ENCODE results near the gene PRMT7.

The PRMT7 gene

DNA sequence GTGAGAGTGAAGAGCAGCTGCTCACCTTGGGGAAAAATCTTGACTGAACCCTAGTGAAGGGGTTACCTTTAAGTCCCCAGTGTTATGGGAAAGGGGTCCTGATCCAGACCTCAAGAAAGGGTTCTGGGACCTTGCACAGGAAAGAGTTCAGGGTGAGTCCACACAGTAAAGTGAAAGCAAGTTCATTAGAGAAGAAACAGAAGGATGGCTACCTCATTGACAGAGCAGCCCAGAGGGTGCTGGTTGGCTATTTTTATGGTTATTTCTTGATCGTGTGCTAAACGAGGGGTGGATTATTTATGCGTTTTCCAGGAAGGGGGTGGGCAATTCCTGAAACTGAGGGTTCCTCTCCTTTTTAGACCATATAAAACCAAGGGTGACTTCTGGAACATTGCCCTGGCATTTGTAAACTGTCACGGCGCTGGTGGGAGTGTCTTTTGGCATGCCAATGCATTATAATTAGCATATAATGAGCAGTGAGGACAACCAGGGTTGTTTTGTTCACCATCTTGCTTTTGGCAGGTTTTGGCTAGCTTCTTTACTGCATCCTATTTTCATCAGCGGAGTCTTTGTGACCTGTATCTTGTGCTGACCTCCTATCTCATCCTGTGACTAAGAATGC, 79.0 kb downstream of the PRMT7 start:
- Histone ChIP-seq H3K4me1 (peaks cover 0 to 8% (median 7%) of the 10 kb centered on the region in 10 experiments; a peak in 15 of 20 replicates), H3K4me2 (no peak overlapping the region), H3K4me3 (no peak overlapping the region), H3K36me3 (no peaks in the 10 kb centered on the region), H3K27ac (no peak overlapping the region), H4K20me1 (no peaks in the 10 kb centered on the region), H3K9me3 (replicated peaks in 1 of 11) (no peaks in the 10 kb centered on the region), H3K9ac (no peak overlapping the region), H3K27me3 (no peaks in the 10 kb centered on the region)
- no peak for TF ChIP-seq Cebpa-rat (IDR thresholded peaks at IDR 0.05)

DNA sequence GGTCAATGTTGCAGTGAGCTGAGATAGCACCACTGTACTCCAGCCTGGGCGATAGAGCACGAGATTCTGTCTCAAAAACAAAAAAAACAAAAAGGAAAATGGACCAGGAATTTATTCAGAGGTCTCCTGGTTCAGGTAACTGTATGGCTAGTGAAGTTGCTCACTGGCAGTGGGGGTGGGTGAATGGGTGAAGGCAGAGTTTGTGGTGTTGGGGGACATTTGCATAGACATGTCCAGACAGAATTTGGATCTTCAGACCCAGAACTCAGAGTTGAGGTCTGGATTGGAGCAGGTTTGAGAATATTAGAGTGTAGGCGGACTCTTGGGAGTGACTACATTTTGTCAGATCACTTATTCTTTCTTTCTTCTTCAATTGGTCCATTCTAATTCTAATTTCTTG, 82.5 kb downstream of the PRMT7 start:
- Histone ChIP-seq H3K27ac (no peak overlapping the region), H4K20me1 (no peaks in the 10 kb centered on the region), H3K27me3 (no peaks in the 10 kb centered on the region), H3K9ac (no peak overlapping the region), H3K4me3 (no peak overlapping the region), H3K9me3 (replicated peaks in 1 of 11) (no peaks in the 10 kb centered on the region), H3K4me2 (no peak overlapping the region), H3K36me3 (no peaks in the 10 kb centered on the region), H3K4me1 (0 out of 20 replicates have a peak, but pooled peaks cover 0 to 4% (median 0%) of the 10 kb centered on the region in 10 experiments)
- TF ChIP-seq Cebpa-rat (IDR thresholded peaks at IDR 0.05): no peak

DNA sequence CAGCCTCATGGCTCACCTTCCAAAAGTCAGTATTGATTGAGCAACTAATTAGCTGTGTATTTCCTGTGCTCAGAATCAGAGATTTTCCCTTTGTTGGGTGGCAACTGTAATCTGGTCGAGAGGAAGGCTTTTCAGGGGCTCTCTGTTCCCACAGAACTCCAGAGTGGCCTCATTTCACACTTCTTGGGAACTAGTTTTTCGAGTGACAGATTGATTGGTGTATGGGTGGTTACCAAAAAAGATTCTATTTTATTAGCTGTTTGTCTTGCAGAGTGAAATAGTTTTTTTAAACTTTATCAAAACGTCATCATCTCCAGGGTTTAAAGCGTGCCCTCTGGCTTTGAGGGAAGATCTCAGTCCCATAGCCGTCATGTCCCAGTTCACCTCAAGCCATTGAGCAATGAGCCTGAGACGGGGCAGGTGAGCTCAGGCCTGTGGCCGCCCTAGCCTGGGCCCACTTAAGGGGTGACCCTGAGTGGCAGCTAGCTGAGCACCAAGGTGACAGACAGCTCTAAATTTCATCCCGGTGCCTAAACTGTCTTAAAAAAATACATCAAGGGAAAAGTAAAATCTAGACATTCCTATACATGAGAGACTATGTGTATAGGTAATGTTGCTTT, 84.5 kb downstream of the PRMT7 start:
- Histone ChIP-seq H3K27me3 (no peaks in the 10 kb centered on the region), H3K27ac (no peak overlapping the region), H3K4me1 (peaks cover 0 to 7% (median 2%) of the 10 kb centered on the region in 10 experiments; a peak in 2 of 20 replicates), H3K4me3 (no peak overlapping the region), H3K36me3 (no peaks in the 10 kb centered on the region), H4K20me1 (no peaks in the 10 kb centered on the region), H3K9me3 (replicated peaks in 1 of 11) (no peaks in the 10 kb centered on the region), H3K4me2 (no peak overlapping the region), H3K9ac (no peak overlapping the region)
- no peak for TF ChIP-seq Cebpa-rat (IDR thresholded peaks at IDR 0.05)

DNA sequence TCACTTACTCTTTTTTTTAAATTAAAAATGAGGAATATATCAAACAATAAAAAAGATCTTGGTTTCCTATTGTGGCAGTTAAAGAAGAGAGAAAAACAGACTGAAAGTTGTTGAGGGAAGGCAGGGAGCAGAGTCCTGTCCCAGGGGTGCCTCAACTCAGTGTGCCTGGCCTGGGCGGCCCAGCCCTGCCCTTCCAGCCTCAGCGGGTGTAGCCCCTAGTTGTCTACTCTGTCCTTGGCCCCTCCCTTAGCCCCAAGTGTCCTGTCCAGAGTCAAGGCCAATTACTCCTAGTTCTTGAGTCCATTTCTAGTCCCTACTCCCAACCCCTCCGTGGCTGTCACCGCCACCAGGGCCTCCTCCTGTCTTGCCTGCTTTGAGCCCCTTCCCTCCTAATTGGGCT, 85.0 kb downstream of the PRMT7 start:
- Histone ChIP-seq H3K27me3 (no peaks in the 10 kb centered on the region), H3K9me3 (replicated peaks in 1 of 11) (no peaks in the 10 kb centered on the region), H3K4me1 (peaks cover 0 to 7% (median 2%) of the 10 kb centered on the region in 10 experiments; a peak in 2 of 20 replicates), H3K9ac (no peak overlapping the region), H4K20me1 (no peaks in the 10 kb centered on the region), H3K4me3 (no peak overlapping the region), H3K4me2 (no peak overlapping the region), H3K27ac (no peak overlapping the region), H3K36me3 (no peaks in the 10 kb centered on the region)
- TF ChIP-seq Cebpa-rat (IDR thresholded peaks at IDR 0.05): no peak

DNA sequence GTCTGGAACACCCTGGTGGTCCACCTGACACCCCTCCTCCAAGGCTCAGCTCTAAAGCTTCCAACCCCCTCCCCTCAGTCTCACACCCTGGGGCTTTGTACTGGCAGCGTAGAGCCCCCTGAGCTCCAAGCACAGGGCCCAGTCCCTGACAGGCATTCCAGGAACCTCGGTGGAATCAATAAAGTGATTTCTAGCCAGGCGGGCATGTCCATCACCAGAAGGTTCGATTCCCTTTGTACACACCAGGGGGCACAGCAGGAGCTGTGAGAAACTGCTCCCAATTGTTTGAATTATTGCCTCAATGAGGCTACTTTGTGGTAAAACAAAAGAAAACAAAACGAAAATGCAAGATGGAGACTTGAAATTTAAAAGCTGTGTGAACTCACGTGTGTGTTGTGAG, 85.7 kb downstream of the PRMT7 start:
- Histone ChIP-seq H3K9ac (no peak overlapping the region), H3K27me3 (no peaks in the 10 kb centered on the region), H3K4me2 (no peak overlapping the region), H3K27ac (no peak overlapping the region), H3K4me3 (no peak overlapping the region), H3K9me3 (replicated peaks in 1 of 11) (no peaks in the 10 kb centered on the region), H3K4me1 (peaks cover 0 to 7% (median 2%) of the 10 kb centered on the region in 10 experiments; a peak in 2 of 20 replicates), H3K36me3 (no peaks in the 10 kb centered on the region), H4K20me1 (no peaks in the 10 kb centered on the region)
- TF ChIP-seq Cebpa-rat (IDR thresholded peaks at IDR 0.05): no peak

DNA sequence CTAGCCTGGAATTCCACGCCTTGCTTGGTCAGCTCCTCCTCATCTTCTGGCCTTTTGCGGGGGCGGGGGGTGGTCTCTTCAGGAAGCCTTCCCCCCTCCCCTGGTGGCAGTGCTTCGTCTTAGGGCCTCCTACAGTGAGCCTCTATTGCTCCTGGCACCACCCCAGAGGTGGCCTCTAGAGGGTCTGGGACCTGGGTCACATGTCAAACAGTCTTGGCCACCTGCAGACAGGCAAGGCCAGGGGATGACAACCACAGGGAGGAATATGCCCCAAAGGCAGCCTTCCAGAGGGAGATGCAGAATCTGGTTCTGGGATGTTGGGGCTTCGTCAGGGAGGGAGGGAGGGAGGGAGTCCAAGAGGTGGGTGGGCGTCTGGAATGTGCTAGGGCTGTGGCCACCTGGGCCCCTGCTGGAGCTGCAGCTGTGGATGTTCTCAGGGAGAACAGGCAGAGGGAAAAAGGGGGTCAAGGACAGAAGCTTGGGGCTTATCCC, 86.9 kb downstream of the PRMT7 start:
- Histone ChIP-seq H4K20me1 (no peaks in the 10 kb centered on the region), H3K9me3 (replicated peaks in 1 of 11) (no peaks in the 10 kb centered on the region), H3K36me3 (no peaks in the 10 kb centered on the region), H3K27ac (no peak overlapping the region), H3K4me3 (no peak overlapping the region), H3K4me2 (no peak overlapping the region), H3K27me3 (no peaks in the 10 kb centered on the region), H3K4me1 (peaks cover 0 to 7% (median 2%) of the 10 kb centered on the region in 10 experiments; a peak in 2 of 20 replicates), H3K9ac (no peak overlapping the region)
- TF ChIP-seq Cebpa-rat (IDR thresholded peaks at IDR 0.05): no peak

DNA sequence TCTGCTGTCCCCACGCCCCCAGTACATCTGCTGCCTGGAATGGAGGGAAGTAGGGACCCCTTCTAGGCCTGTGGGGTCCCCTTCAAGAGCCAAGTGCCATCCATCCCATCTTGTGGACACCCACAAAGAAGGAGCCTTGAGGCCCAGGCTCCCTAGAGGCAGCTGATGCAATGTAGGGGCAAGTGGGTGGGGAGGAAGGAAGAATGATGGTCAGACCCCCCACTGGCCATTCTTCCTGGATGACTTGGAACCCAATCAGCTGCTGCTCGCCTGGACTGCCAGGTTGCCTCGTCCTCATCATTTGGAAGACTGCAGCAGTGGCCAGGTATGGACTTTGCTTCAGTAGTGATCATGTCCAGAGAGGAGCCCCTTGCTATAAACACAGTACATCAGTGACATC, 88.6 kb downstream of the PRMT7 start:
- no peak overlapping the region for H3K4me3 ChIP-seq
- no peaks in the 10 kb centered on the region for H3K36me3 ChIP-seq
- H3K27ac ChIP-seq: no peak overlapping the region
- H4K20me1 ChIP-seq: no peaks in the 10 kb centered on the region
- no peaks in the 10 kb centered on the region for H3K27me3 ChIP-seq
- peak overlapping the region in 1 of 11 experiments; percentile 4; a peak in 3 of 22 replicates for H3K4me2 ChIP-seq
- H3K4me1 ChIP-seq: peaks cover 0 to 7% (median 2%) of the 10 kb centered on the region in 10 experiments; a peak in 2 of 20 replicates
- TF ChIP-seq Cebpa-rat (IDR thresholded peaks at IDR 0.05): no peak
- no peaks in the 10 kb centered on the region for H3K9me3 ChIP-seq (replicated peaks in 1 of 11)
- no peak overlapping the region for H3K9ac ChIP-seq

DNA sequence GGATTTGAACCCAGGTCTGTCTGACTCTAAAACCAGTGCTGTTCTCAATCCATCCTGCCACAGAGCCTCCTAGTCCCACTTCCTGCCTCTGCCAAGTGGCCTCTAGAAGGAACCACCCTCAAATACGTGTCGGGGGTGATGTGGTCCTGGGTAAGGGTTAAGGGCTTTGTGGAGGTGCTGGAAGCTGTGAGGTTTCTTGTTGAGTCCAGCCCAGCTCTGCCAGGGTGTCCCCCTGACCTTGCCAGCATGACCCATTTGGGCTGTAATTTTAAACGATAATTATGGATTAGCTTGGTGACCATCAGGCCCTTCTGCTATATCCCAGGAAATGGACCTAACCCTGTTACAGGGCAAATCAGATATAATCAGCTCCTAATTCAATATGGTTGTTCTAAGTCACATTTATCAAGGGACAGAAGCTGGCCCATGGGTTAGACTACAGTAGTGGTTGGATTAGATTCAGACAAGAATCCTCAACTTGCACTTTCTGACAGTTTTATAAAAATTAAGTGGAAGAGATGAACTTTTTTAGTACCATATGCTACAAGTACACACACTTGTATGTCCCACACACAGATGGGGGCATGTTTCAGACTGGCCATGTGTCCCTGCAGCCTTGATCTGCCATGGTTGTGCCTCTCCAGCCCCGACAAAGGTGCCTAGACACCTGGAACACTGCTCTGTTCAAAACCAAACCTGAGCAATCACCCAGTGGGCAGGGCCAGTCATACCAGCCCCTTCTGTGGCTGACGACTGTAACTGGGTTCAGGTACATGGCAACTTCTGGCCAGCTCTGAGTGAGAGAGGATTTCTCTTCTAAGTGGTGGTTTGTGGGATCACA, 89.5 kb downstream of the PRMT7 start:
- Histone ChIP-seq H3K27me3 (no peaks in the 10 kb centered on the region), H3K4me1 (peaks cover 0 to 7% (median 2%) of the 10 kb centered on the region in 10 experiments; a peak in 2 of 20 replicates), H4K20me1 (no peaks in the 10 kb centered on the region), H3K9me3 (replicated peaks in 1 of 11) (no peaks in the 10 kb centered on the region), H3K27ac (no peak overlapping the region), H3K4me3 (no peak overlapping the region), H3K36me3 (no peaks in the 10 kb centered on the region), H3K4me2 (no peak overlapping the region; a peak in 1 of 22 replicates), H3K9ac (no peak overlapping the region)
- TF ChIP-seq Cebpa-rat (IDR thresholded peaks at IDR 0.05): no peak

DNA sequence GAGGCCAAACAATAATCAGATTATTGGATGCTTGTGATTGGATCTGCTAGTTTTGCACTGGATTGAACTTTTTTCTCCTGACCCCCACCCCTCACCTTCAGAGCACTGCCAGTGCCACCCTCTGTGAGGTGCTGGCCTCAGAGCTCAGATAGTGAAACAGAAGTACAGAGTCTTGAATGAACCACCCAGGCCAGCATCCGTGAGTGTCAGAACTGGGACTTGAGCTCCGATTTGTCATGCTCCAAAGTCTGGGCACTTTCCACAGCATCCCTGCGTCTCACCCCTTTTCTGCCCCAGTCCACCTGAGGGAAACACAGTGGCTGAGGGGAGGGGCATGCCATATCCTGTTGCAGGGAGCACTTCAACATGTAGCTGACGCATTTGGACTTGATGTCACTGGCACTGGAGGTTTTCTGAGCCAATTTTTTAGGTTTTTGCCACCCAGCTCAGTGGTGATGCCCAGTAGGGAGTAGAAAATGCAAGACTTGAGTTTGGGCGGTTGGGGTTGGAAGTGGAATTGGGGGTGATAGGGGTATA, 90.2 kb downstream of the PRMT7 start:
- Histone ChIP-seq H3K36me3 (no peaks in the 10 kb centered on the region), H3K27ac (no peak overlapping the region), H3K27me3 (no peaks in the 10 kb centered on the region), H3K9me3 (replicated peaks in 1 of 11) (no peaks in the 10 kb centered on the region), H4K20me1 (no peaks in the 10 kb centered on the region), H3K4me1 (peaks cover 0 to 7% (median 2%) of the 10 kb centered on the region in 10 experiments; a peak in 2 of 20 replicates), H3K9ac (no peak overlapping the region), H3K4me2 (no peak overlapping the region), H3K4me3 (no peak overlapping the region)
- no peak for TF ChIP-seq Cebpa-rat (IDR thresholded peaks at IDR 0.05)
